GM23248 (cell line): ENCODE measurements around the gene SNAP29.

Source experiments
- EZH2 ChIP-seq: fragments of 200-600 bp; sonication (generic); IDR thresholded peaks from 2 replicates; pipeline ENCODE4 v1.6.1; 2018; ENCODE audit warnings: antibody characterized with exemption, mild to moderate bottlenecking; ENCODE audit not compliant: insufficient read depth, poor library complexity, severe bottlenecking
- EZH2phosphoT487 ChIP-seq: fragments of 200-600 bp; sonication (generic); IDR thresholded peaks from 2 replicates; pipeline ENCODE4 v1.6.1; 2018; ENCODE audit warnings: antibody characterized with exemption, moderate library complexity, mild to moderate bottlenecking, low read depth; ENCODE audit not compliant: insufficient read depth

DNA sequence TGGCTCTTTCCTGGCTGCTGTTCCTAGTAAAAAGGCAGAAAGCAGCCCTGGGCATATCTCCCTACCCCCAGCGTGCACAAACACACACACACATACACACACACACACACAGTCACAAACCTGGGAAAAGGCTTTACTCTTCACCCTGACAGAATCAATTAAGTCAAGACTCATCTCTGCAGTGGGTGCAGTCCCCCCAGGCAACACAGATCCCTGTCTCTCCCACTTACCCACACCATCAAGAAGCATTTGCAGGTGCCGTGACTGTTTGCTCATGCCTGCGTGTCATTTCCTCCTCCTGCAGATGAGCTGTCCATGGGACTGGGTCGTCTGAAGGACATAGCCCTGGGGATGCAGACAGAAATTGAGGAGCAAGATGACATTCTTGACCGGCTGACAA lies 28.6 kb downstream of the SNAP29 start:
- no peak for TF ChIP-seq EZH2
- no peak for TF ChIP-seq EZH2phosphoT487
